C4-2B (cell line): ENCODE measurements around the gene DPEP3.

Experiments used
- ZFX ChIP-seq: fragments of 450-650 bp; IDR thresholded peaks from 2 replicates; pipeline ENCODE4 v1.6.1; 2017
- TF ChIP-seq, protein P1 (sequence below): fragments of 450-650 bp; conservative IDR thresholded peaks from 2 replicates; pipeline ENCODE4 v1.5.1; 2017; ENCODE audit warnings: mild to moderate bottlenecking

DNA sequence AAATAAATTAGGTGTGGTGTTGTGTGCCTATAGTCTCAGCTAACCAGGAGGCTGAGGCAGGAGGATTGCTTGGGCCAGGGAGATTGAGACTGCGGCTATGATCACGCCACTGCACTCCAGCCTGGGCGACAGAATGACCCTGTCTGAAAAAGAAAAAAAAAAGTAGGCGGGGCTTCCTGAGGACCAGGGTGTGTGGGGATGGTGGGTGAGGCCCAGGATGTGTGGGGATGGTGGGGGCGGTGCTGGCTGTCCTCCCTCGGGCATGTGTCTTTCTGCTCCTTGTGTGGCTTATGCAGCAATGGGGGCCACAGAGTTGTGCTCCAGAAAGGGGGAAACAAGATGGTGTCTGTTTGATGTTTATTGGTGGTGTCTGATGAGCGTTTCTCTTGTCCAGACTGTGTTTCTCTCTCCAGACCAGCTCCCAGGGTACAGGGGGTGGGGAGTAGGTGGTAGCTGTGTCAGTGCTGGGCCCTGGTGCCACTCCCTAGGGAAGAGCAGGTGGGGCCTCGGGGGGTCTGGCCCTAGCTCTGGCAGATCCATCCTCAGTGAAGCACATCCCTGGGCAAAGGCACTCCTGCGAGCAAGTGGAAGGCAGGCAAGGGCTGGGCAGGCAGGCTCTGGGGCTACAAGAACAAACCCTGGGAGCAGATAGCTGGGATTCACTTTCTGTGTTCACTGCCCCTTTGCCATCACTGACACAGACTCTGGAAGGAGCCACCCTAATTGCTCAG lies 38.7 kb downstream of the DPEP3 start:
- TF ChIP-seq, protein P1, sequence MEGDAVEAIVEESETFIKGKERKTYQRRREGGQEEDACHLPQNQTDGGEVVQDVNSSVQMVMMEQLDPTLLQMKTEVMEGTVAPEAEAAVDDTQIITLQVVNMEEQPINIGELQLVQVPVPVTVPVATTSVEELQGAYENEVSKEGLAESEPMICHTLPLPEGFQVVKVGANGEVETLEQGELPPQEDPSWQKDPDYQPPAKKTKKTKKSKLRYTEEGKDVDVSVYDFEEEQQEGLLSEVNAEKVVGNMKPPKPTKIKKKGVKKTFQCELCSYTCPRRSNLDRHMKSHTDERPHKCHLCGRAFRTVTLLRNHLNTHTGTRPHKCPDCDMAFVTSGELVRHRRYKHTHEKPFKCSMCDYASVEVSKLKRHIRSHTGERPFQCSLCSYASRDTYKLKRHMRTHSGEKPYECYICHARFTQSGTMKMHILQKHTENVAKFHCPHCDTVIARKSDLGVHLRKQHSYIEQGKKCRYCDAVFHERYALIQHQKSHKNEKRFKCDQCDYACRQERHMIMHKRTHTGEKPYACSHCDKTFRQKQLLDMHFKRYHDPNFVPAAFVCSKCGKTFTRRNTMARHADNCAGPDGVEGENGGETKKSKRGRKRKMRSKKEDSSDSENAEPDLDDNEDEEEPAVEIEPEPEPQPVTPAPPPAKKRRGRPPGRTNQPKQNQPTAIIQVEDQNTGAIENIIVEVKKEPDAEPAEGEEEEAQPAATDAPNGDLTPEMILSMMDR, result no peak
- no peak for TF ChIP-seq ZFX
